Measurements from ENCODE around the gene ZFAND3.
"Not testable (repeated sequence)": the region's sequence is repeated elsewhere in the genome, so short reads cannot be mapped to it uniquely, and the experiment has no call there.

ZFAND3 gene

DNA sequence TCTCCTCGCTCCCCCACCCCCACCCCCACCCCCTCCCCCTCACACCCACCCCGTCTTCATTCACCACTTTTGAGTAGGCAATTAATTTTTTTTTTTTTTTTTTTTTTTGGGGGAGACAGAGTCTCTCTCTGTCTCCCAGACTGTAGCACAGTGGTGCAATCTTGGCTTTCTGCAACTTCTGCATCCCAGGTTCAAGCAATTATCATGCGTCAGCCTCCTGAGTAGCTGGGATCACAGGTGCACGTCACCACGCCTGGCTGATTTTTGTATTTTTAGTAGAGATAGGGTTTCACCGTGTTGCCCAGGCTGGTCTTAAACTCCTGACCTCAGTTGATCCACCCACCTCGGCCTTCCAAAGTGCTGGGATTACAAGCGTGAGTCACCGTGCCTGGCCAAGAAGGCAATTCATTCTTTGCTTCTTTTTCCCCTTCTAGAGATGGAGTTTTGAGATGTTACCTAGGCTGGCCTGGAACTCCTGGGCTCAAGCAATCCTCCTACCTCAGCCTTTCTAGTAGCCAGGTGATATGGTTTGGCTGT lies 230.4 kb downstream of the ZFAND3 start:
- DNase-seq (ENCODE audit: low spot score) = not testable (repeated sequence)

GRCh38 chr6:38051819-38052434 lies 232.4 kb downstream of the ZFAND3 start:
- no peak for DNase-seq (ENCODE audit: low spot score)

GRCh38 chr6:38054527-38055202 lies 235.1 kb downstream of the ZFAND3 start:
- no peak for DNase-seq (ENCODE audit: low spot score)

- no peak for DNase-seq (ENCODE audit: low spot score)
Observed at GRCh38 chr6:38055203-38055589, 235.7 kb downstream of the ZFAND3 start.

GRCh38 chr6:38056361-38056760 lies 236.8 kb downstream of the ZFAND3 start:
- DNase-seq (ENCODE audit: low spot score) = no peak

GRCh38 chr6:38057994-38058393 lies 238.5 kb downstream of the ZFAND3 start:
- DNase-seq (ENCODE audit: low spot score) = peak; percentile 35

GRCh38 chr6:38062066-38062465 lies 242.5 kb downstream of the ZFAND3 start:
- DNase-seq (ENCODE audit: low spot score) = no peak

GRCh38 chr6:38063973-38064372 lies 244.4 kb downstream of the ZFAND3 start:
- no peak for DNase-seq (ENCODE audit: low spot score)

- DNase-seq (ENCODE audit: low spot score) = no peak
Observed at GRCh38 chr6:38064431-38064830, 244.9 kb downstream of the ZFAND3 start.

DNA sequence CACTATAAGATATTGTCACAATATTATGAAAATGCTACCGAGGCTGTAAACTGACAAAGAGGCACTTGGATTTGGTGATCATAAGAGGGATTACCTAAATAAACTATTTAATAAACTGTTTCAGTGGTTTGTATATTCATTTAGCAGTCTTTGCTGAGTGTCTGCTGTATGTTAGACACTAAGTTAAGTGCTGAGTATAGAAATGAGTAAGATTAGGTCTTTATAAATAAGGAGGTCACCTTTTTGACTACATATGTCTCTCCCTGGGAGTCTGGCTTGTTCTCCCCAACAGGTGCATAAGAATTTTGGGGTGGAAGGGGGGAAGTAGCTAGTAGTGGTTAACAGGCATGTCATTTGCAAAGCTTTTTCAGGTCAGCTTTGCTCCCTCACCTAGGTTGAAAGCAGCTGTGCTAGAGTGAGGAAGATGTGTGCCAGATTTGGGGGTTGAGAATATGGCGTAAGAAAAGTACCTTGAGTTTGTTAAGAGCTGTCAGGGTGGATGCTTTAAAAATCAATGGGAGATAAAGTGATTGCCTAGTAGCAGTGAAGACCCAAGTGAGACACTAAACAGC lies 246.3 kb downstream of the ZFAND3 start:
- DNase-seq (ENCODE audit: low spot score) = no peak

DNA sequence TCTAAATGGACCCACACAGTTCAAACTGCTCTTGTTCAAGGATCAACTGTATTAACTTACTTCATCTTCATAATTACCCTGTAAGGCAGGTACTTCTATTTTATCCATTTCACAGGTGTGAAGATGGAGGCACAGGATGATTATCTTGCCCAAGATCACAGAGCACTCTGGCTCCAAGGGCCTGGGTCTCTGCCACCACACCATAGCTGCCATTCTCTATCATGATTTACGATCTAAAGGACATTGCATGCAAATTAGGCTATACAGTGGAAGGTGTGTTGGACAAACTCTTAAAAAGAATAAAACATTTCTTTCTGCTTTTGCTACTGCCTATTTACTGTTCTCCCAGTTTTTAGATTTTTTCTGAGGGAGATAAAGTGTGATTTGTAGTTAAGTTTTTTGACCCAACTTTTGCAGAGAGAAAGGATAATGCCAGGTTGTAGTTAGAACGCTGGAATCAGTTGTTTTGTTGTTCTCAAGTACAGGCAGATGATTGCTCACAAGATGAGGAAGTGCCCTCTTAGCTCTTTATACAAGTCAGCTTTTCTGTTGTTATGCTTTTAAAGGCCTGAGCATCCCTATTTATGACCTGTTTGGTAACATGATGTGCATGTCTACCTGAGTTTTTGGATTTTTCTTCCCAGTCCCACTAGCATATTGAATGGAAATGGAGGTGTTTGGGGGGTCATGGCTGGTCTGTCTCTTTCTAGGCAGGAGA lies 247.9 kb downstream of the ZFAND3 start:
- DNase-seq (ENCODE audit: low spot score) = no peak

- no peak for DNase-seq (ENCODE audit: low spot score)
Observed at GRCh38 chr6:38068854-38069590, 249.5 kb downstream of the ZFAND3 start.

- DNase-seq (ENCODE audit: low spot score) = no peak
Observed at GRCh38 chr6:38077488-38078030, 258.0 kb downstream of the ZFAND3 start.

- no peak for DNase-seq (ENCODE audit: low spot score)
Observed at GRCh38 chr6:38078671-38079070, 259.1 kb downstream of the ZFAND3 start.

GRCh38 chr6:38079107-38079506 lies 259.6 kb downstream of the ZFAND3 start:
- no peak for DNase-seq (ENCODE audit: low spot score)

GRCh38 chr6:38079537-38079936 lies 260.0 kb downstream of the ZFAND3 start:
- no peak for DNase-seq (ENCODE audit: low spot score)

DNA sequence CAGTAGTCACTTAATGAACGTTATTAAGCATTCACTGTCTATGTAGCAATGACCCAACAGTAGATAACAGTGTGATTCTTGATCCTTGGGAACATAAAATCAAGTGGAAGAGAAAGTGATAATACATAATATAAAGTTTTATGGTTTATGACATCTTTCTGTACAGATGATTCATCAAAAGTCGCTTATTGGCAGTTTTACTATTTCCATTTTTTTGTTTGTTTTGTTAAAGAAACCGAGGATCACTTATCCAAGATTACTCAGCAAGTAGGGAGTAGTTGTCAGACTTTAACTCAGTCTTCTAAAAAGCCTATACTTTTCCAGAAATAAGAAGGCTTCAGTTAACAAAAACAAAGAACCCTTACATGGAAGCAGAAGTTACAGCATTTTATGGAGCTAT lies 260.8 kb downstream of the ZFAND3 start:
- no peak for DNase-seq (ENCODE audit: low spot score)

DNA sequence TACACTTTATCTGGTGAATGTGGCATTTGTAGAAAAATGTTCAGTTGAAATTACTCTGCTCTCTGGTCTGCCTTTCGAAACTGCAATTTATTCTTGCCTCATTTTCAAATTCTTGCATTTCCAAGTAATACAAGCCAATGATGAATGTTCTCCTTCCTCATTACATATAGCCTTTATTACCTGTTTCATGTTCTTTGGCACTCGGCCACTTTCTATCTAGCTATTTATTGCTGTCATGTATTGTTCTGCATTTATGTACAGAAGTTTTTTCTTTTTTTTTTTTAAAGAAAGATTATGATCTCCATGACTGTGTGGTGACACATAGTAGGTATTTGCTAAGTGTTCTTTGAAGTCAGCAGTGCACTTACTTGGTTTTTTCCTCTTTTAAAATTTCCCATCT lies 261.4 kb downstream of the ZFAND3 start:
- DNase-seq (ENCODE audit: low spot score) = no peak

GRCh38 chr6:38085031-38085430 lies 265.5 kb downstream of the ZFAND3 start:
- no peak for DNase-seq (ENCODE audit: low spot score)

GRCh38 chr6:38086346-38086745 lies 266.8 kb downstream of the ZFAND3 start:
- DNase-seq (ENCODE audit: low spot score) = no peak

DNA sequence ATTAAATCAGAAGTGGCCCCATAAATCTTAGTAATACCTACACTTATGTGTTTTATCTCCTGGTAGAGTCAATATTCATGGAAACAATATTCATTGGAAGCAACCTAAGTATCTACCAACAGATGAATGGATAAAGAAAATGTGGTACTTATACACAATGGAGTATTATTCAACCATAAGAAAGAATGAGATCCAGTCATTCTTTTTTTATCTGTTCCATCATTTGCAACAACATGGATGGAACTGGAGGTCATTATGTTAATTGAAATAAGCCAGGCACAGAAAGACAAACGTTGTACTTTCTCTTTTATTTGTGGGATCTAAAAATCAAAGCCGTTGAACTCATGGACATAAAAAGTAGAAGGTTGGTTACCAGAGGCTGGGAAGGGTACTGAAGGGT lies 268.5 kb downstream of the ZFAND3 start:
- DNase-seq (ENCODE audit: low spot score) = no peak

- no peak for DNase-seq (ENCODE audit: low spot score)
Observed at GRCh38 chr6:38088829-38089228, 269.3 kb downstream of the ZFAND3 start.
